22Rv1 (cell line): ENCODE measurements around the gene CENPP.

Experiments
- ZFX ChIP-seq: fragments of 450-650 bp; IDR thresholded peaks from 2 replicates; pipeline ENCODE4 v1.6.1; 2017; ENCODE audit warnings: antibody characterized with exemption, borderline replicate concordance
- TF ChIP-seq, protein P1 (sequence below): fragments of 450-650 bp; IDR thresholded peaks from 2 replicates; pipeline ENCODE4 v1.5.1; 2017; ENCODE audit warnings: mild to moderate bottlenecking

DNA sequence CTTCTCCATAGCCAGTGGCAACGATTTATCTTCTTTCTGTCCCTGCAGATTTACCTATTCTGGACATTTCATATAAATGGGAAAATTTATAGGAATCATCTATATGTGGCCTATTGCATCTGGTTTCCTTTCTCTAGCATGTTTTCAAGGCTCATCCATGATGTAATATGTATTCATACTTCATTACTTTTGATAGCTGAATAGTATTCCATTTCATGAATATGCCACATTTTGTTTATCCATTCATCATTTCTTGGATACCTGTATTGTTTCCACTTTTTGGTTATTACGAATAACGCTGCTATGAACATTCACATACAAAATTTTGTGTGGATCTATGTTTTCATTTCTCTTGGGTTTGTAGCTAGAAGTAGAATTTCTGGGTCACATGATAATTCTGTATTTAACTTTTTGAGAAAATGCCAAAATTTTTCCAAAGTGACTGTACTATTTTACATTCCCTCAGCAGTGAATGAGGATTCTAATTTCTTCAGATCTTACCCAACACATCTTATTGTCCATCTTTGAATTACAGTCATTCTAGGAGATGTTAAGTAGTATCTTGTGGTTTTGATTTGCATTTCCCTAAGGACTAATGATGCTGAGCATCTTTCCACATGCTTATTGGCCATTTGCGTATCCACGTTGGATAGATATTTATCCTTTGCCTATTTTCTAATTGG lies 35.9 kb upstream of the CENPP start:
- TF ChIP-seq, protein P1, sequence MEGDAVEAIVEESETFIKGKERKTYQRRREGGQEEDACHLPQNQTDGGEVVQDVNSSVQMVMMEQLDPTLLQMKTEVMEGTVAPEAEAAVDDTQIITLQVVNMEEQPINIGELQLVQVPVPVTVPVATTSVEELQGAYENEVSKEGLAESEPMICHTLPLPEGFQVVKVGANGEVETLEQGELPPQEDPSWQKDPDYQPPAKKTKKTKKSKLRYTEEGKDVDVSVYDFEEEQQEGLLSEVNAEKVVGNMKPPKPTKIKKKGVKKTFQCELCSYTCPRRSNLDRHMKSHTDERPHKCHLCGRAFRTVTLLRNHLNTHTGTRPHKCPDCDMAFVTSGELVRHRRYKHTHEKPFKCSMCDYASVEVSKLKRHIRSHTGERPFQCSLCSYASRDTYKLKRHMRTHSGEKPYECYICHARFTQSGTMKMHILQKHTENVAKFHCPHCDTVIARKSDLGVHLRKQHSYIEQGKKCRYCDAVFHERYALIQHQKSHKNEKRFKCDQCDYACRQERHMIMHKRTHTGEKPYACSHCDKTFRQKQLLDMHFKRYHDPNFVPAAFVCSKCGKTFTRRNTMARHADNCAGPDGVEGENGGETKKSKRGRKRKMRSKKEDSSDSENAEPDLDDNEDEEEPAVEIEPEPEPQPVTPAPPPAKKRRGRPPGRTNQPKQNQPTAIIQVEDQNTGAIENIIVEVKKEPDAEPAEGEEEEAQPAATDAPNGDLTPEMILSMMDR, result no peak
- no peak for TF ChIP-seq ZFX
